Left ventricle myocardium inferior (tissue), 1 donor: ENCODE data around the gene TEX101. TPM values are rescaled to one million over a fixed set of nuclear protein-coding genes. Genes with fewer than 3 reads are reported as not detected.
"Not testable (repeated sequence)": the region's sequence is repeated elsewhere in the genome, so short reads cannot be mapped to it uniquely, and the experiment has no call there.

Source experiments
- DNase-seq: peaks from one replicate; pipeline ENCODE4 v3.0.0-alpha.2; 2020
- H3K27ac ChIP-seq: fragments of 200-600 bp; replicated peaks from 2 replicates; pipeline ENCODE4 v1.8.0; 2021
- H3K27me3 ChIP-seq: fragments of 200-600 bp; 2 replicates; pipeline ENCODE4 v1.8.0; 2021; ENCODE audit warnings: low read depth
- H3K36me3 ChIP-seq: fragments of 200-600 bp; 2 replicates; pipeline ENCODE4 v1.8.0; 2021
- H3K4me1 ChIP-seq: fragments of 200-600 bp; 2 replicates; pipeline ENCODE4 v1.8.0; 2021
- H3K4me3 ChIP-seq: fragments of 200-600 bp; 2 replicates; pipeline ENCODE4 v1.8.0; 2021; ENCODE audit warnings: mild to moderate bottlenecking, moderate library complexity
- H3K9me3 ChIP-seq: fragments of 200-600 bp; replicated peaks from 2 replicates; pipeline ENCODE4 v1.8.0; 2021
- CTCF ChIP-seq: fragments of 200-600 bp; IDR thresholded peaks from 2 replicates; pipeline ENCODE4 v1.8.0; 2021; ENCODE audit warnings: antibody characterized with exemption, mild to moderate bottlenecking, borderline replicate concordance
- intact Hi-C: fragments of 100-400 bp; cut with micrococcal nuclease; formaldehyde crosslinking; loops from one replicate; pipeline ENCODE4 v1.11.0; 2022
- total RNA-seq: library from RNA; stranded (reverse); fragmentation: NEBNext Ultra II Directional; extraction: Animal tissue kit (Norgen Biotek cat#: 25700); gene quantifications from one replicate; pipeline ENCODE4 v1.2.1, GENCODE V29; 2021
- donor health status: DM: no; HTN: yes; CAD: no; lungs with severe emphysema.

The TEX101 gene
- total RNA-seq, 1 donor from 2014 or later, result not detected

GRCh38 chr19:43433358-43433673 lies 18.6 kb downstream of the TEX101 start:
- H3K4me1 ChIP-seq, result peaks cover 5% of the 10 kb centered on the region
- intact Hi-C loops, result no loop called here
- no peak for TF ChIP-seq CTCF

GRCh38 chr19:43433689-43434088 lies 19.0 kb downstream of the TEX101 start:
- H3K4me1 ChIP-seq, result peaks cover 8% of the 10 kb centered on the region
- no peak for TF ChIP-seq CTCF

More at GRCh38 chr19:43433358-43433673, 18.6 kb downstream of the TEX101 start:
- H3K27me3 ChIP-seq, result peaks cover 8% of the 10 kb centered on the region
- DNase-seq, result no peak
- no peaks in the 10 kb centered on the region for H3K36me3 ChIP-seq
- H3K4me3 ChIP-seq, result no peak overlapping the region
- no peak overlapping the region for H3K27ac ChIP-seq
- H3K9me3 ChIP-seq, result no peaks in the 10 kb centered on the region

GRCh38 chr19:43435775-43436174 lies 21.1 kb downstream of the TEX101 start:
- intact Hi-C loops, result no loop called here
- DNase-seq, result no peak
- H3K9me3 ChIP-seq, result no peaks in the 10 kb centered on the region
- no peak overlapping the region for H3K4me3 ChIP-seq
- peaks cover 8% of the 10 kb centered on the region for H3K27me3 ChIP-seq
- H3K27ac ChIP-seq, result no peak overlapping the region
- peaks cover 13% of the 10 kb centered on the region for H3K4me1 ChIP-seq
- H3K36me3 ChIP-seq, result no peaks in the 10 kb centered on the region
- TF ChIP-seq CTCF, result no peak

More at GRCh38 chr19:43433689-43434088, 19.0 kb downstream of the TEX101 start:
- intact Hi-C loops, result no loop called here
- Histone ChIP-seq H3K36me3 (no peaks in the 10 kb centered on the region), H3K27me3 (peaks cover 8% of the 10 kb centered on the region), H3K4me3 (no peak overlapping the region), H3K9me3 (no peaks in the 10 kb centered on the region), H3K27ac (no peak overlapping the region)
- DNase-seq, result no peak

GRCh38 chr19:43437284-43437683 lies 22.6 kb downstream of the TEX101 start:
- H3K9me3 ChIP-seq, intact Hi-C loops, H3K27ac ChIP-seq, H3K4me3 ChIP-seq, H3K27me3 ChIP-seq, H3K36me3 ChIP-seq, DNase-seq: not testable (repeated sequence)
- peaks cover 13% of the 10 kb centered on the region for H3K4me1 ChIP-seq

DNA sequence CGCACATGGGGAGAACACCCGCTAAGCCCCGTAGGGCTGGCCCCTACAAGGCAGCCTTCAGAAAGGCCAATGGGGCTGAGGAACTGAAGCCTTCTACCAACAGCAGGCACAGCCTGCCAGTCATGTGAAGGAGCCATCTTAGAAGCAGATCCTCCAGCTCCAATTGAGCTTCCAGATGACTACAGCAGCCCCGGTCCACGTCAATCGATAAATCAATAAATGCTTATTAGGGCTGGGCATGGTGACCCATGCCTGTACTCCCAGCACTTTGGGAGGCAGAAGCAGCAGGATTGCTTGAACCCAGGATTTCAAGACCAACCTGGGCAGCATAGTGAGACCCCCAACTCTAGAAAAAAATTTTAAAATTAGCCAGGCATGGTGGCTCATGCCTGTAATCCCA lies 23.0 kb downstream of the TEX101 start:
- DNase-seq, result no peak
- H3K4me1 ChIP-seq, result peaks cover 13% of the 10 kb centered on the region
- no peak for TF ChIP-seq CTCF
- H3K36me3 ChIP-seq, result no peaks in the 10 kb centered on the region
- peak overlapping the region; percentile 77 for H3K27ac ChIP-seq
- H3K27me3 ChIP-seq, result peaks cover 8% of the 10 kb centered on the region
- no peaks in the 10 kb centered on the region for H3K9me3 ChIP-seq
- intact Hi-C loops, result no loop called here
- no peak overlapping the region for H3K4me3 ChIP-seq

- intact Hi-C loops, result no loop called here
- Histone ChIP-seq H3K4me3 (peak overlapping the region; percentile 2), H3K27me3 (peaks cover 8% of the 10 kb centered on the region), H3K27ac (peak overlapping the region; percentile 77), H3K4me1 (peaks cover 13% of the 10 kb centered on the region), H3K9me3 (no peaks in the 10 kb centered on the region), H3K36me3 (no peaks in the 10 kb centered on the region)
- no peak for TF ChIP-seq CTCF
- peak; percentile 79 for DNase-seq
Measured at GRCh38 chr19:43438291-43439031, 23.8 kb downstream of the TEX101 start.
